ENCODE data around the gene TMEM25.

DNA sequence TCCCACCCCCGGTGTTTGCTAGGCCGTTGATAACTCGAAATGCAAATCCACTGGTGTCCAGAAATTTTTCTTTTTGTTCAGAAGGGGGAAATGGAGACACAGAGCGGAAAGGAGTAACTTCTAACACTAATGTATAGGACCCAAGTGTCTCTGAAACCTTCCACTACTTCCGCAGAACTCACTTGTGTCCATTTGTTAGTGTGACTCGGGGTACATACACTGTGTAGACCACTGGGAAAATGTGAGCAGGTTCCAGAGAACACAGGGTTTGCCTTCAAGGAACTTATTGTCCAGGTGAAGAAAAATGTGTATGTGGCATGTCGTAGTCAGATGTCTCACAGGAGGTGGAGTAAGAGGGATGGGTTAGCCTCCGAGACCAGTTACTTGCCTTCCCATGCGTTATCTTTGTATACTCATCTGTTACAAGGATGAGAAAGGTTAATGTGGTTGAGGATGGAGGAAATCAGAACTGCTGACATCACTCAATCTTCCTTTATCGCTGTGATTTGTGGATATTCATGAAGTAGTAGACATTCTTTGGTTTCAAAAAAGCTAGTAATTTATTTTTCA is 42.1 kb downstream of the TMEM25 start:
- TF ChIP-seq, protein P1, sequence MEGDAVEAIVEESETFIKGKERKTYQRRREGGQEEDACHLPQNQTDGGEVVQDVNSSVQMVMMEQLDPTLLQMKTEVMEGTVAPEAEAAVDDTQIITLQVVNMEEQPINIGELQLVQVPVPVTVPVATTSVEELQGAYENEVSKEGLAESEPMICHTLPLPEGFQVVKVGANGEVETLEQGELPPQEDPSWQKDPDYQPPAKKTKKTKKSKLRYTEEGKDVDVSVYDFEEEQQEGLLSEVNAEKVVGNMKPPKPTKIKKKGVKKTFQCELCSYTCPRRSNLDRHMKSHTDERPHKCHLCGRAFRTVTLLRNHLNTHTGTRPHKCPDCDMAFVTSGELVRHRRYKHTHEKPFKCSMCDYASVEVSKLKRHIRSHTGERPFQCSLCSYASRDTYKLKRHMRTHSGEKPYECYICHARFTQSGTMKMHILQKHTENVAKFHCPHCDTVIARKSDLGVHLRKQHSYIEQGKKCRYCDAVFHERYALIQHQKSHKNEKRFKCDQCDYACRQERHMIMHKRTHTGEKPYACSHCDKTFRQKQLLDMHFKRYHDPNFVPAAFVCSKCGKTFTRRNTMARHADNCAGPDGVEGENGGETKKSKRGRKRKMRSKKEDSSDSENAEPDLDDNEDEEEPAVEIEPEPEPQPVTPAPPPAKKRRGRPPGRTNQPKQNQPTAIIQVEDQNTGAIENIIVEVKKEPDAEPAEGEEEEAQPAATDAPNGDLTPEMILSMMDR (IDR thresholded peaks at IDR 0.05) = no peak
- TF ChIP-seq POLR2AphosphoS5 (IDR thresholded peaks at IDR 0.05) = no peak
- TF ChIP-seq EP300 (IDR thresholded peaks at IDR 0.05) = no peak

Data from suprapubic skin (tissue), 4 donors.